T-cell (primary cell): Measurements from ENCODE around the gene KCND1. TPM values are rescaled to one million over a fixed set of nuclear protein-coding genes. Genes with fewer than 3 reads are reported as not detected.

Experiments used
- ATAC-seq, 4 experiments: fragments of 200-7000 bp in 3 of 4; fragments of 150-1000 bp in 1 of 4; cut with Tn5 transposase; replicated peaks in 1 of 4; 1 replicate in 3 of 4; 2 replicates in 1 of 4; pipeline ENCODE4 v1.10.0; 2021; ENCODE audit warnings: moderate library complexity in 3 of 4, mild to moderate bottlenecking in 2 of 4, moderate number of reproducible peaks in 1 of 4
- CTCF ChIA-PET, 2 donors: fragments of 300-600 bp; sonication (Branson Sonifier 250); formaldehyde crosslinking; loops; one replicate each; lab custom pipeline; 2022; ENCODE audit warnings: antibody characterized with exemption in 2 of 2; lab: Charles Lee
- POLR2A ChIA-PET, 2 donors: fragments of 300-600 bp; sonication (Branson Sonifier 250); formaldehyde crosslinking; loops; one replicate each; lab custom pipeline; 2022; ENCODE audit warnings: antibody characterized with exemption in 2 of 2; lab: Charles Lee
- DNase-seq, 35 experiments: peaks; one replicate each; pipeline versions ENCODE4 v3.0.0 to v3.0.0-alpha.2; 2013 to 2023
- H3K27ac ChIP-seq: one replicate; pipeline ENCODE4 v1.5.1; 2013; ENCODE audit warnings: low read length
- H3K27me3 ChIP-seq, 2 experiments: replicated peaks in 1 of 2; 1 replicate in 1 of 2; 2 replicates in 1 of 2; pipeline versions ENCODE4 v1.6.1 to v1.7.0; 2013; ENCODE audit warnings: low read length in 1 of 2, mixed read lengths in 1 of 2; ENCODE audit not compliant: control insufficient read depth in 2 of 2, insufficient read depth in 2 of 2; ENCODE audit errors: extremely low read depth in 1 of 2
- H3K36me3 ChIP-seq, 2 donors: 1 replicate in 1 of 2; 2 replicates in 1 of 2; pipeline versions ENCODE4 v1.6.1 to v1.7.0; 2013; ENCODE audit warnings: low read length in 1 of 2; ENCODE audit not compliant: control insufficient read depth in 2 of 2, insufficient read depth in 1 of 2; ENCODE audit errors: extremely low read depth in 1 of 2
- H3K4me1 ChIP-seq, 2 experiments: 1 replicate in 1 of 2; 2 replicates in 1 of 2; pipeline versions ENCODE4 v1.6.1 to v1.7.0; 2013; ENCODE audit warnings: low read length in 2 of 2, mixed read lengths in 1 of 2; ENCODE audit not compliant: insufficient read depth in 2 of 2, control insufficient read depth in 1 of 2; ENCODE audit errors: extremely low read depth in 1 of 2
- H3K4me3 ChIP-seq, 2 donors: 1 replicate in 1 of 2; 2 replicates in 1 of 2; pipeline versions ENCODE4 v1.5.1 to v1.7.0; 2013; ENCODE audit warnings: mild to moderate bottlenecking in 2 of 2, low read length in 1 of 2, moderate library complexity in 1 of 2; ENCODE audit not compliant: control insufficient read depth in 1 of 2; ENCODE audit errors: extremely low read depth in 1 of 2
- H3K9me3 ChIP-seq: 2 replicates; pipeline ENCODE4 v1.7.0; 2013
- H3K27ac Mint-ChIP-seq, 2 donors: one replicate each; pipeline ENCODE4 v1.8.0; 2020 to 2021; ENCODE audit warnings: mild to moderate bottlenecking in 2 of 2, mixed read lengths in 2 of 2
- H3K27me3 Mint-ChIP-seq, 2 donors: one replicate each; pipeline ENCODE4 v1.8.0; 2021 to 2022; ENCODE audit warnings: mixed read lengths in 2 of 2
- H3K36me3 Mint-ChIP-seq: one replicate; pipeline ENCODE4 v1.8.0; 2021; ENCODE audit warnings: mixed read lengths
- H3K4me1 Mint-ChIP-seq, 3 donors: one replicate each; pipeline ENCODE4 v1.8.0; 2020 to 2022; ENCODE audit warnings: mixed read lengths in 3 of 3, mild to moderate bottlenecking in 1 of 3
- H3K4me3 Mint-ChIP-seq, 3 donors: one replicate each; pipeline ENCODE4 v1.8.0; 2020 to 2022; ENCODE audit warnings: mild to moderate bottlenecking in 3 of 3, mixed read lengths in 3 of 3, moderate library complexity in 3 of 3
- H3K9me3 Mint-ChIP-seq, 3 donors: one replicate each; pipeline ENCODE4 v1.8.0; 2020 to 2022; ENCODE audit warnings: mixed read lengths in 3 of 3
- WGBS: methylation state at CpG from one replicate; pipeline ENCODE4 v1.1.5; 2013; ENCODE audit warnings: missing lambda C conversion rate; ENCODE audit not compliant: insufficient coverage; 5-methylcytosine and 5-hydroxymethylcytosine counted together
- total RNA-seq, 35 experiments: library from RNA in 6 of 35; stranded (reverse) in 6 of 35; fragments of 120-200 nt in 1 of 35; gene quantifications; one replicate each; pipeline versions ENCODE4 v1.2.1 to v1.2.4 and lab custom pipeline; 2013 to 2026

KCND1 gene
- total RNA-seq, 5 donors from 2014 or later (not counting 1 experiment from before 2014, with no cell fraction given): 0.85 to 3.7 (median 2.6) TPM

DNA sequence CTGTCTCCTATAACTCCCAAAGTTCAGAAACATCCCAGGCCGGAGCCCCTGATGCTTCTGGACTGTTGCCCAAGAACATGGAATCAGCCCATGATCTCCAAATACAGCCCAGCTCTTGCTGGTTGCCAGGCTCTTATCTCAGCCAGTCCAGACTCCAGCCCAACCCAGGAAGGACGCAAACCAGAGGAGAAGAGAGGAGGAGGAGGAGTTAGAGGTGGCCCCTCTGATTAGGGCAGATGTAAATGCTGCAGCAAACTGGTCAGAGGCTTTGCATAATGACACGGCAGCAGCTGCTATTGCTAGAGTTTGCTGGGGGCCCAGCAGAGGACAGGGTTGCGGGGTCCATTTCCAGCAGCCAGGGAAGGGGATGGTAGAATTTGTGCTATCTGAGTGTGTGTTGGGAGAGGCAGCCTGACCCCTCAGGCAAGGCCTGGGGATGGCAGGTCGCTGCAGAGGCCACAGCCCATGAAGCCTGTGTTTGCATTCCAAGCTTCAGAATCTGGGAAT is 10.0 kb downstream of the KCND1 start:
- POLR2A ChIA-PET: no interaction called here
- Mint-ChIP-seq H3K9me3 (no peaks in the 10 kb centered on the region), H3K36me3 (no peaks in the 10 kb centered on the region), H3K4me1 (peaks cover 6 to 19% (median 6%) of the 10 kb centered on the region in 3 donors), H3K27me3 (peaks cover 0 to 11% of the 10 kb centered on the region in 2 donors), H3K4me3 (no peak overlapping the region), H3K27ac (no peak overlapping the region)
- H3K4me3 ChIP-seq: no peak overlapping the region
- peaks cover 4 to 10% of the 10 kb centered on the region in 2 experiments for H3K4me1 ChIP-seq
- H3K36me3 ChIP-seq: no peaks in the 10 kb centered on the region
- ATAC-seq (no peak), DNase-seq (no peak)
- no peak overlapping the region for H3K27ac ChIP-seq
- 66% methylated on average over 2 of the region's 5 CpGs for WGBS
- CTCF ChIA-PET: no interaction called here
- no peaks in the 10 kb centered on the region for H3K27me3 ChIP-seq
- H3K9me3 ChIP-seq: no peaks in the 10 kb centered on the region

DNA sequence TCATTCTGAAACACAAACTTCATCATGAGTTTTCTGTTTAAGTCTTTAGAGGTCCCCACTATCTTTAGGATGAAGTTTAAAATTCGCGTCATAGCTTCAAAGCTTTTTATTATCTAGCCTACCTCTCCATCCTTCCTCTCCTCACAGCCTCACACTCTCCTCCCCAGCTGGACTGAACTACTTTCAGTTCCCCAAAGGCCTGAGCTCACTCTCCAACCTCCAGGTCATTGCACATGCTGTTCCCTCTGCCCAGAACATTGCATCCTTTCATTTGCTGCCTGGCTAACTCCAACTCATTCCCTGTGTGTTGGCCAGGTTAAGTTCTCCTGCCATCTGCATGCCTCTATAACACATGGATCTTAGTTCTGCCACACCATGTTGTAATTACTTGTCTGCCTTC is 11.4 kb downstream of the KCND1 start:
- Mint-ChIP-seq H3K4me1 (peaks cover 15 to 31% (median 17%) of the 10 kb centered on the region in 3 donors), H3K9me3 (no peaks in the 10 kb centered on the region), H3K36me3 (no peaks in the 10 kb centered on the region), H3K27ac (peak overlapping the region; percentile 50 to 100), H3K27me3 (peaks cover 0 to 11% of the 10 kb centered on the region in 2 donors), H3K4me3 (peak overlapping the region; percentile 0 to 55 (median 11))
- Histone ChIP-seq H3K27me3 (no peaks in the 10 kb centered on the region), H3K9me3 (no peaks in the 10 kb centered on the region), H3K27ac (peak overlapping the region; percentile 34), H3K36me3 (peaks cover 0 to 8% of the 10 kb centered on the region in 2 donors), H3K4me3 (no peak overlapping the region), H3K4me1 (peaks cover 9 to 24% of the 10 kb centered on the region in 2 experiments)
- 90% methylated on average over 2 of the region's 2 CpGs for WGBS
- DNase-seq: no peak
- ChIA-PET POLR2A (interaction anchor here in 1 of 2 donors (1.0 kb wide), 1 partner anchor 312 kb away, joined by 4 read pairs; no protein-coding TSS in a partner anchor), CTCF (no interaction called here)
- no peak for ATAC-seq

DNA sequence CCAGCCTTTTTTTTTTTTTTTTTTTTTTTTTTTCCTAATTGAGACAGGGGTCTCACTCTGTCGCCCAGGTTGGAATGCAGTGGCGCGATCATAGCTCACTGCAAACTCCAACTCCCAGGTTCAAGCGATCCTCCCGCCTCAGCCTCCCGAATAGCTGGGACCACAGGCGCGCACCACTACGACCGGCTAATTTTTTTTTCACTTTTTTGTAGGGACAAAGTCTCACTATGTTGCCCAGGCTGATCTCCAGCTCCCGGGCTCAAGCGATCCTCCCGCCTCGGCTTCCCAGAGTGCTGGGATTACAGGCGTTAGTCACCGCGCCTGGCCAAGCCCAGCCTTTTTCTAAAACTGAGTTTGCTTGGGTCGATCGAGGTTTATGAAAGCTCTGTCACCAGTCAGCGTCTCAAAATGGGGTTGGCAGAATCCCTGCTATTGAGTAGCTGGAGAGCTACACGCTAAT is 13.0 kb downstream of the KCND1 start:
- peak overlapping the region; percentile 82 to 98 (median 97) for H3K4me3 Mint-ChIP-seq
- H3K27ac Mint-ChIP-seq: peak overlapping the region; percentile 100
- WGBS: 0% methylated on average over 11 of the region's 21 CpGs
- peak in 7 of 35 experiments; percentile 8 to 49 (median 26) for DNase-seq
- Histone ChIP-seq H3K4me3 (peak overlapping the region; percentile 65 to 74), H3K4me1 (peaks cover 11 to 38% of the 10 kb centered on the region in 2 experiments), H3K36me3 (peaks cover 0 to 14% of the 10 kb centered on the region in 2 donors), H3K27me3 (no peaks in the 10 kb centered on the region), H3K9me3 (no peaks in the 10 kb centered on the region), H3K27ac (peak overlapping the region; percentile 99)
- no peak for ATAC-seq
- H3K4me1 Mint-ChIP-seq: peaks cover 31 to 45% (median 34%) of the 10 kb centered on the region in 3 donors
- no peaks in the 10 kb centered on the region for H3K9me3 Mint-ChIP-seq
- peaks cover 0 to 11% of the 10 kb centered on the region in 2 donors for H3K27me3 Mint-ChIP-seq
- ChIA-PET POLR2A (interaction anchor here (0.6 to 3.3 kb wide), 11 partner anchors 12 to 1726 kb away, joined by 3 to 23 read pairs (median 5); partner anchors contain the start of genes GRIPAP1 (in 2 of the 2), PQBP1 (in 1 of the 2), TFE3 (in 1 of the 2) and TIMM17B (in 1 of the 2)), CTCF (interaction anchor here in 1 of 2 donors (0.9 kb wide), 1 partner anchor 384 kb away, joined by 5 read pairs; the partner anchor contains the start of gene RBM3)
- peaks cover 4% of the 10 kb centered on the region for H3K36me3 Mint-ChIP-seq

DNA sequence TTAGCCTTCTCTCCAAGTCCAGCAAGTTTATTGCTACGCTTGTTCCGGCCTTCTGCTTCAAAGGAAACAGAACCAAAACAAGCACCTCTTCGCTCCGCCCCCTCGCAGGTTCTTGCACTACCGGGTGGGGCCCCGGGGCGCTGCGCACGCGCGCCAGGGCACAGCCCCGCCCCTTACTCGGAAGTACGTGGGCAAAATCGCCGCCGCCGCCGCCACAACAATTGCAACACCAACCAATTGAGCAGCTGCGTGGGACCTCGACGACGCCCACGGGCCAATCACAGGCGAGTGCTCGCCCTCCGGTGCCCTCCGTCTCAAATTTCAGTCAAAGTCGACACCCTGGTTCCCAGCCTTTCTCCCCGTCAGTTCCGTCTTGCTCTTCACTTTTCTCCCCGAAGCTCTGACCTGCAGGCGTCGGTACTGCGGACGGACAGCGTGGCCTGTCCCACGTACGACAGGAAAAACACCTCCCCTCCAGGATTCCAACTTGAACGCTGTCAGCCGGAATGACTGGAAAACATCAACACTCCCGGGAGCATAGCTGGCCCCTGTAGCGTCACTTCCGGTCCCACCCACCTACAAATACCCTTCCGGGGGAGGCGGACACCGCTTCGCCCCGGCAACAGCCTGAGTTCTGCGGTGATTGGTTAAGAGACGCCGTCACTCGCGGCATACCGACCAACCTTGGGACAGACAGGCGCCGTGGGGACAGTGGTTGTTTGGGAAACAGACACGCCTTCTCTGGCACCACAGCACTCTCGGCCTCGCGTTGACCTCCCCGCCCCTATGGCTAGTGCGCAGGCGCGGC is 13.6 kb downstream of the KCND1 start:
- peaks cover 4% of the 10 kb centered on the region for H3K36me3 Mint-ChIP-seq

DNA sequence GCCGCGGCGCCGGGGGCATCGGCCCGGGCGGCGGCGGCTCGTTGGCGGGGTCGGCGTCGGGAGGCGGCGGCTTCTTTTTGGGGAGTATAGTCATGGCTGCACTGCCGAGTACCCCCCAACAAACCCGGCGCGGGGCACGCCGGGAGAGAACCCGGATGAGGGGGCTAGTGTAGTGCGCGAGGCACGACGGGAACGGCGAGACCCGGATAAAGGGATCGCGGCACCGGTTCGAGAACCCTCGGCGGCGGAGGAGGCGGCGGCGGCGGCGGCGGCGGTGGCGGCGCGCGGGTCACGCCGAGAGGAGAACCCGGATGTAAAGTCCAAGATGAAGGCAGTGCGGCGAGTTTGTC is 14.2 kb downstream of the KCND1 start, which contains the start of gene OTUD5:
TSS of gene OTUD5 (minus strand) at position 131 of the 350 bp plus-strand sequence. CDS start at position 94, 37 bp downstream.
- Mint-ChIP-seq H3K27ac (peak within 1 kb of the TSS; percentile 100), H3K9me3 (no peaks in the 10 kb centered on the region), H3K4me3 (peak within 1 kb of the TSS; percentile 82 to 98 (median 97)), H3K27me3 (peaks cover 0 to 11% of the 10 kb centered on the region in 2 donors), H3K4me1 (peaks cover 43 to 57% (median 46%) of the 10 kb centered on the region in 3 donors), H3K36me3 (peaks cover 4% of the 10 kb centered on the region)
- Histone ChIP-seq H3K4me1 (peaks cover 11 to 50% of the 10 kb centered on the region in 2 experiments), H3K4me3 (peak within 1 kb of the TSS; percentile 65 to 74), H3K27me3 (no peaks in the 10 kb centered on the region), H3K27ac (peak within 1 kb of the TSS; percentile 99), H3K9me3 (no peaks in the 10 kb centered on the region), H3K36me3 (peaks cover 0 to 15% of the 10 kb centered on the region in 2 donors)
- DNase-seq (peak in 32 of 35 experiments; percentile 64 to 84 (median 76)), ATAC-seq (peak; percentile 56 to 61 (median 58))
- 0% methylated on average over 16 of the region's 53 CpGs for WGBS
- CTCF ChIA-PET: interaction anchor here (0.7 to 1.1 kb wide), 3 partner anchors 9 to 45 kb away, joined by 3 to 4 read pairs (median 3); no protein-coding TSS in a partner anchor
- POLR2A ChIA-PET: interaction anchor here in 1 of 2 donors (0.5 to 3.3 kb wide), 6 partner anchors 13 to 156 kb away, joined by 3 to 23 read pairs (median 4); partner anchors contain the start of genes GRIPAP1, KCND1, PQBP1 and TIMM17B

More for the DNA sequence above, 13.6 kb downstream of the KCND1 start:
- CTCF ChIA-PET: interaction anchor here in 1 of 2 donors (0.7 to 0.9 kb wide), 3 partner anchors 9 to 384 kb away, joined by 3 to 5 read pairs (median 3); partner anchors contain the start of gene RBM3
- peaks cover 11 to 44% of the 10 kb centered on the region in 2 experiments for H3K4me1 ChIP-seq
- H3K27ac ChIP-seq: peak overlapping the region; percentile 99
- Mint-ChIP-seq H3K27me3 (peaks cover 0 to 11% of the 10 kb centered on the region in 2 donors), H3K4me3 (peak overlapping the region; percentile 82 to 98 (median 97)), H3K27ac (peak overlapping the region; percentile 100), H3K4me1 (peaks cover 37 to 51% (median 40%) of the 10 kb centered on the region in 3 donors), H3K9me3 (no peaks in the 10 kb centered on the region)
- DNase-seq: peak; percentile 77 to 97 (median 93)
- 0% methylated on average over 36 of the region's 66 CpGs for WGBS
- POLR2A ChIA-PET: interaction anchor here (0.6 to 3.3 kb wide), 11 partner anchors 12 to 1725 kb away, joined by 3 to 23 read pairs (median 5); partner anchors contain the start of genes GRIPAP1 (in 2 of the 2), PQBP1 (in 1 of the 2), TFE3 (in 1 of the 2) and TIMM17B (in 1 of the 2)
- peak; percentile 81 to 86 (median 82) for ATAC-seq
- peak overlapping the region; percentile 65 to 74 for H3K4me3 ChIP-seq
- no peaks in the 10 kb centered on the region for H3K27me3 ChIP-seq
- no peaks in the 10 kb centered on the region for H3K9me3 ChIP-seq
- peaks cover 0 to 15% of the 10 kb centered on the region in 2 donors for H3K36me3 ChIP-seq
